Neural cell (in vitro differentiated cells): ENCODE measurements around the gene EEF1AKMT3. TPM values are rescaled to one million over a fixed set of nuclear protein-coding genes. Genes with fewer than 3 reads are reported as not detected.

Experiments used
- H2AFZ ChIP-seq: fragments of 200-600, 300-800 bp; sonication (generic), shearing (Covaris generic); 2 replicates; pipeline ENCODE4 v1.6.0; 2014; ENCODE audit warnings: low read depth, mild to moderate bottlenecking, antibody characterized with exemption, low read length, moderate library complexity
- H3F3A ChIP-seq: fragments of 200-600 bp; shearing (Covaris generic); 2 replicates; pipeline ENCODE4 v1.6.1; 2016; ENCODE audit warnings: mild to moderate bottlenecking, moderate library complexity, mixed read lengths, antibody characterized with exemption, low read length; ENCODE audit not compliant: insufficient read depth, poor library complexity, severe bottlenecking
- H3K27ac ChIP-seq: fragments of 200-600, 300-800 bp; sonication (generic), shearing (Covaris generic); 2 replicates; pipeline ENCODE4 v1.5.1; 2014; ENCODE audit warnings: mild to moderate bottlenecking, low read length, moderate library complexity
- H3K27me3 ChIP-seq: fragments of 300-800, 200-600 bp; sonication (generic), shearing (Covaris generic); 2 replicates; pipeline ENCODE4 v1.6.0; 2014; ENCODE audit warnings: mild to moderate bottlenecking, low read depth, low read length, moderate library complexity; ENCODE audit not compliant: insufficient read depth
- H3K36me3 ChIP-seq: fragments of 300-800, 200-600 bp; sonication (generic), shearing (Covaris generic); 2 replicates; pipeline ENCODE4 v1.5.1; 2014; ENCODE audit warnings: mild to moderate bottlenecking, antibody characterized with exemption, low read length, moderate library complexity; ENCODE audit not compliant: insufficient read depth
- H3K4me2 ChIP-seq: fragments of 300-800, 200-600 bp; sonication (generic), shearing (Covaris generic); 2 replicates; pipeline ENCODE4 v1.6.0; 2014; ENCODE audit warnings: mild to moderate bottlenecking, low read length
- H3K4me3 ChIP-seq: fragments of 300-800, 200-600 bp; sonication (generic), shearing (Covaris generic); 2 replicates; pipeline ENCODE4 v1.5.1; 2014; ENCODE audit warnings: mild to moderate bottlenecking, low read length, moderate library complexity
- H3K79me2 ChIP-seq: fragments of 200-600 bp; shearing (Covaris generic); replicated peaks from 2 replicates; pipeline ENCODE4 v1.6.0; 2014; ENCODE audit warnings: mild to moderate bottlenecking, low read length, moderate library complexity; ENCODE audit not compliant: insufficient read depth
- H3K9ac ChIP-seq: fragments of 300-800, 200-600 bp; sonication (generic), shearing (Covaris generic); 2 replicates; pipeline ENCODE4 v1.6.1; 2016; ENCODE audit warnings: mild to moderate bottlenecking, low read length, mixed read lengths
- H3K9me2 ChIP-seq: fragments of 200-600 bp; shearing (Covaris generic); 2 replicates; pipeline ENCODE4 v1.6.1; 2016; ENCODE audit warnings: mild to moderate bottlenecking, low read length, mixed read lengths; ENCODE audit not compliant: insufficient read depth
- H3K9me3 ChIP-seq: fragments of 200-600, 300-800 bp; sonication (generic), shearing (Covaris generic); 2 replicates; pipeline ENCODE4 v1.6.1; 2016; ENCODE audit warnings: mild to moderate bottlenecking, mixed run types, low read length, moderate library complexity, mixed read lengths
- H4K20me1 ChIP-seq: fragments of 200-600 bp; shearing (Covaris generic); 2 replicates; pipeline ENCODE4 v1.6.1; 2016; ENCODE audit warnings: mild to moderate bottlenecking, mixed run types; ENCODE audit not compliant: insufficient read depth
- CTCF ChIP-seq: fragments of 450-650 bp; IDR thresholded peaks from 2 replicates; pipeline ENCODE4 v1.5.1; 2014; ENCODE audit warnings: antibody characterized with exemption, mild to moderate bottlenecking, moderate library complexity; ENCODE audit not compliant: poor library complexity, severe bottlenecking
- EP300 ChIP-seq: fragments of 450-650 bp; conservative IDR thresholded peaks from 2 replicates; pipeline ENCODE4 v1.6.1; 2014; ENCODE audit warnings: antibody characterized with exemption, mild to moderate bottlenecking, moderate library complexity; ENCODE audit not compliant: poor library complexity, severe bottlenecking
- EZH2 ChIP-seq: fragments of 200-600, 300-800 bp; shearing (Covaris generic), sonication (generic); IDR thresholded peaks from 2 replicates; pipeline ENCODE4 v1.6.1; 2014; ENCODE audit warnings: antibody characterized with exemption, low read length, borderline replicate concordance, mild to moderate bottlenecking; ENCODE audit not compliant: insufficient read depth, poor library complexity, severe bottlenecking
- MXI1 ChIP-seq: fragments of 450-650 bp; conservative IDR thresholded peaks from 2 replicates; pipeline ENCODE4 v1.6.1; 2014; ENCODE audit warnings: antibody characterized with exemption, mild to moderate bottlenecking; ENCODE audit not compliant: poor library complexity, severe bottlenecking
- POLR2AphosphoS5 ChIP-seq: IDR thresholded peaks from 2 replicates; pipeline ENCODE4 v1.6.1; 2012
- RAD21 ChIP-seq: fragments of 450-650 bp; conservative IDR thresholded peaks from 2 replicates; pipeline ENCODE4 v1.6.1; 2014; ENCODE audit warnings: antibody characterized with exemption, mild to moderate bottlenecking, moderate library complexity
- REST ChIP-seq: IDR thresholded peaks from 2 replicates; pipeline ENCODE4 v1.6.1; 2012; ENCODE audit warnings: borderline replicate concordance
- SMC3 ChIP-seq: fragments of 450-650 bp; conservative IDR thresholded peaks from 2 replicates; pipeline ENCODE4 v1.6.1; 2014; ENCODE audit warnings: antibody characterized with exemption, mild to moderate bottlenecking, moderate library complexity; ENCODE audit not compliant: poor library complexity
- TAF1 ChIP-seq: IDR thresholded peaks from 2 replicates; pipeline ENCODE4 v1.6.1; 2012; ENCODE audit warnings: low read depth
- polyA plus RNA-seq: library from polyadenylated mRNA; depleted of rRNA; stranded (reverse); fragments of >200 nt; gene quantifications from 2 replicates; pipeline ENCODE4 v1.2.3, GENCODE V29; 2014

Gene EEF1AKMT3
- polyA plus RNA-seq, 1 donor from 2014 or later, result 1.6 TPM

- Histone ChIP-seq H3K4me3 (peak overlapping the region; percentile 71), H4K20me1 (no peaks in the 10 kb centered on the region), H3K9ac (peak overlapping the region; percentile 87), H3K4me2 (peak overlapping the region; percentile 28), H3K36me3 (peaks cover 7% of the 10 kb centered on the region), H3K79me2 (peaks cover 4% of the 10 kb centered on the region), H3K9me3 (no peaks in the 10 kb centered on the region), H3K27ac (peak overlapping the region; percentile 94), H2AFZ (peak overlapping the region; percentile 53), H3K9me2 (no peaks in the 10 kb centered on the region), H3F3A (no peaks in the 10 kb centered on the region), H3K27me3 (no peaks in the 10 kb centered on the region)
- TF ChIP-seq TAF1, result peak; percentile 29
- TF ChIP-seq MXI1, result no peak
- TF ChIP-seq RAD21, result no peak
- TF ChIP-seq CTCF, result no peak
- no peak for TF ChIP-seq SMC3
- no peak for TF ChIP-seq EZH2
- no peak for TF ChIP-seq POLR2AphosphoS5
- TF ChIP-seq EP300, result no peak
- TF ChIP-seq REST, result peak; percentile 36
Measured at GRCh38 chr12:57744194-57744776, 28.1 kb upstream of the EEF1AKMT3 start.

- peak; percentile 79 for TF ChIP-seq POLR2AphosphoS5
- peak; percentile 71 for TF ChIP-seq REST
- peak; percentile 24 for TF ChIP-seq RAD21
- no peak for TF ChIP-seq EZH2
- TF ChIP-seq TAF1, result peak; percentile 42
- TF ChIP-seq MXI1, result peak; percentile 77
- peak; percentile 37 for TF ChIP-seq EP300
- TF ChIP-seq SMC3, result no peak
- TF ChIP-seq CTCF, result no peak
- Histone ChIP-seq H3K27me3 (no peaks in the 10 kb centered on the region), H3K79me2 (peaks cover 7% of the 10 kb centered on the region), H3K4me2 (peak within 1 kb of the TSS; percentile 87), H3K4me3 (peak within 1 kb of the TSS; percentile 71), H4K20me1 (no peaks in the 10 kb centered on the region), H3K9me3 (no peaks in the 10 kb centered on the region), H3K27ac (peak within 1 kb of the TSS; percentile 94), H2AFZ (peak within 1 kb of the TSS; percentile 89), H3F3A (no peaks in the 10 kb centered on the region), H3K36me3 (peaks cover 7% of the 10 kb centered on the region), H3K9me2 (no peaks in the 10 kb centered on the region), H3K9ac (peak within 1 kb of the TSS; percentile 87)
Measured at GRCh38 chr12:57744777-57745484, 27.5 kb upstream of the EEF1AKMT3 start, which contains the start of gene TSPAN31. TSS of gene TSPAN31 (plus strand) at chr12:57745039. CDS start at chr12:57745155, 116 bp downstream.
